GM18517 (cell line): ENCODE measurements around the gene RTN4.

Experiments used
- ATAC-seq: cut with Tn5 transposase; IDR thresholded peaks from one replicate; pipeline ENCODE4 v1.9.1; 2021; ENCODE audit warnings: mild to moderate bottlenecking, moderate library complexity; ENCODE audit not compliant: unreplicated experiment

The RTN4 gene

DNA sequence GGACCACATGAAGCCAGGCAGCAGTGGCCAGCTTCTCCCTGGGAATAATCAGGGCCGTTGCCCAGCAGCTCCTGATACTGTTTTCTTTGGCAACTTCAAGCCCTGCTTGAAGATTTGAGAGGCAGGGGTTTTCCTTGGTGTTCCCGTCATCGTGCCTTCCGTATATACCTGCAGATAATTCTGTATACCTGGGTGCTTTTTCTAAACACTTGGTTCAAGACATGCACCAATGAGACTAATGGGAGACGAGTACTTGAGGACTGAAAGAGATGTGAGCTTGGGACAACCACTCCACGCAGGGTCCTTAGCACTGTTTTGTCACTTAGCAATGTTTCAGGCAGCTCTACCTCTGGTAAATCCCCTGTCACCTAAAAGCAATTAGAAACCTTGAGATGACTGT is 118.8 kb downstream of the RTN4 start:
- ATAC-seq, result no peak

DNA sequence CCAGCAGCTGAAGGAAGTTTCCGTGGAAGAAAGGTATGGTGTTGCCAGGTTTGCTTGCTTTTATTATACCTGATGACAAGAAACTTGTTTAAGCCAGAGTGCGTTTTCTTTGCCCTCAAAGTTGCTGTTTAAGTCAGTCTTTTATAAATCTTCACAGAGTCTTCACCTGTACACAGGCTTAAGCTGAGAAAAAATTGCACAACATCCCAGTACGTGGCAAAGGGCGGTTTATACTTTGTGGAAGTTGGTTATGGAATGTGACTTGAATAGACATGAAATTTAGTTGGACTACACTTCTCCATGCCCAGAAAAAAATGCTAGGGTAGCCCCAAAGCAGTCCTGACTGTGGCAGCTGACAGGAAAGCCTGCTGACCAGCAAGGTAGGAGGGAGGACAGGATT is 121.5 kb downstream of the RTN4 start:
- no peak for ATAC-seq

DNA sequence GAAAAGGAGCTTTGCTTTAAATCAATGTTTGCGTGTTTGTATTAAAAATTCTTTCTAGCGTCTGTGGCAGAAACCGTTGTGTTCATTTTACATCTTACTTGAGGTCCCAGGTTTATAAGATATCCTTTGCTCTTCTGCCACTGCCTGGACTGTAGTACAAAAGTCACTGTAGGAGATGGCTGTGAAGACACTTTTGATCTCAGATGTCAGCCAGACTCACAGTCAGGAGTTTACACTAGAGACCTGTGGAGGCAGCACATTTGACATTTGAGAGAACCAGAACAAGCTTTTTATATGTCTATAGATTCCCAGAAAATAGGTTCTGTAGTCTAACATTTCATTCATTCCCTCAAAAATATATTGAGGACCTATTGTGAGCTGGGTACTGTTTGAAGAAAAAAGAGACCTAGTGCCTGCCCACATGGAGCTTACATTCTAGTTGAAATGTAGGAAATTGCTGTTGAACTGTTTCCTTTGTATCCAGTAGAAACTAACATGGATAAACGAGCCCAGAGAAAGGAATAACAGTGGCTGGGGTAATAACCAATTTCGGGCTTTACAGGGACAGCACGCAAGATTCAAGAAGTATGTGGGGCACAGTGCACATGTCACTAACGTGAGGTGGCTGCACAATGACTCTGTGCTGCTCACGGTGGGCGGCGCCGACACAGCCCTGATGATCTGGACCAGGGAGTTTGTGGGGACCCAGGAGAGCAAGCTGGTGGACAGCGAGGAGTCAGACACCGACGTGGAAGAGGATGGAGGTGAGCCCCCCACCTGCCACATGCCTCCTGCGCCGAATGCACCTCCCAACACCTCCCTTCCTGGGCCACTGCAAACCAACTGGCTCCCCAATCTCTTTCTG is 122.3 kb downstream of the RTN4 start:
- no peak for ATAC-seq

DNA sequence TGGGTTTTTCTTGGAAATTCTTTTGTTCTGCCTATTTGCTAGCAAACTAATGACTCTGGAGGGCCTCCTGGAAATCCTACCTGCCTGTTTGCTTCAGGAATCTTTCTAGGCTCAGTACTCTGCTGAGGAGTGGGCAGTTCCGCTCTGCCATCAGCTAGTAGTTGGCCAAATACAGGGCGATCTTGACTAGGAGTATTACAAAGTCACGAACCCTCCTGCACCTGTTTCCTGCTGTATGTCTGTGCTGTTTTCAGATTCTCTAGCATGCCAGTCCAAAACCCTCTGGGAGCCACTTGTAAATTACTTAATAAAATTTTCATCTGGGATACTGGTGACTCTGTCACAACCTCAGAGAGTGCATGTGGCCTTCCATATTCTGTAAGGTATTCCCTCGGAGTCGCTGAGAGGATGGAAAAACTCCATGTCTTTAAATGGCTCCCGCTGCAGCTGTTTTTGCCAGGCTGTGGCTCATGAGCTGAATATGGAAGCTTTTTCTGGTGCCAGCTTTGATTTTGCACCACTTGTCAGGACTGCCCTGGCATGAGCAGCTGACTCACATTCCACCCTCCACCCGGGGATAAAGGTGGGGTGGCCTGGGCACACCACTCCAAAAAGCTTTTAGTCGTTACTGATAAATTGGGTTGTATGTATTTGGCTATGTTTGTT is 123.0 kb downstream of the RTN4 start:
- ATAC-seq, result no peak

- ATAC-seq, result no peak
These were observed 125.2 kb downstream of the RTN4 start for GRCh38 chr2:54925022-54925421.

GRCh38 chr2:54924121-54924520 is 126.1 kb downstream of the RTN4 start:
- ATAC-seq, result no peak
